Ectodermal cell (in vitro differentiated cells): ENCODE results near the gene ATP6V0B.
A peak's percentile ranks its signal among the peaks of the same experiment; 100 is the strongest.

ENCODE experiments used
- H3K27ac ChIP-seq: 2 replicates; pipeline ENCODE4 v1.7.0; 2013; ENCODE audit warnings: mild to moderate bottlenecking, low read depth, low read length; ENCODE audit not compliant: insufficient read depth, poor library complexity, severe bottlenecking
- H3K27me3 ChIP-seq: 2 replicates; pipeline ENCODE4 v1.7.0; 2013; ENCODE audit warnings: mild to moderate bottlenecking, low read length; ENCODE audit not compliant: insufficient read depth, control insufficient read depth, poor library complexity, severe bottlenecking
- H3K36me3 ChIP-seq: one replicate; pipeline ENCODE4 v1.7.0; 2013; ENCODE audit warnings: low read length; ENCODE audit not compliant: control insufficient read depth, insufficient read depth
- H3K4me1 ChIP-seq: one replicate; pipeline ENCODE4 v1.7.0; 2013; ENCODE audit warnings: low read length; ENCODE audit not compliant: control insufficient read depth, insufficient read depth
- H3K4me3 ChIP-seq: 2 replicates; pipeline ENCODE4 v1.7.0; 2013; ENCODE audit warnings: low read depth, low read length, control low read depth; ENCODE audit not compliant: insufficient read depth
- H3K9me3 ChIP-seq: 2 replicates; pipeline ENCODE4 v1.7.0; 2013; ENCODE audit warnings: mild to moderate bottlenecking, low read length, moderate library complexity; ENCODE audit not compliant: control insufficient read depth
- WGBS, 2 experiments: methylation state at CpG; one replicate each; pipeline ENCODE4 v1.1.7; 2013; ENCODE audit warnings: missing lambda C conversion rate in 2 of 2; 5-methylcytosine and 5-hydroxymethylcytosine counted together

Gene ATP6V0B

DNA sequence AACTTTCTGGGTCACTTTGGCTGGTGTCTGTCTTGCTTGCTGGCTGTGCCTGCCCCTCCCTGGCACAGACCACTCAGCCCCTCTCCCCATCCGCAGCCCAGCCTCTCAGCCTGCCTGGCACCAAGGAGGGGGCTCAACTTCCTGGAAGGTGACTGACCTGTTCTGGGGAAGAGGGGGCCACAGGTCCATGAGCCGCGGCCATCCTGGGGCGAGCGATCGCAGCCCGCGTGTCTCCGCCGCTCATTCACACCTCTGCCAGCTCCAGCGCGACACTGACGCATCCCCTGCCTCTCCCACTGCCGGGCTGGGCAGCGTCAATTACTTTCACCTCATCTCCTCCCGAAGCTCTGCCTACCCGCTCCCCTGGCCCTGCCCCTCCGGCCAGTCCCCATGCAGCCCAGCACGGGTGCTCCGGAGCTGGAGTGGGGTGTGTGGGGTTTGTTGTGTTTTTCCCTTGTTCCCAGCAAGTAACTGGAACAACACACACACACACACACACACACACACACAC lies 42.2 kb downstream of the ATP6V0B start:
- H3K9me3 ChIP-seq = no peaks in the 10 kb centered on the region
- H3K4me3 ChIP-seq = no peak overlapping the region
- H3K27me3 ChIP-seq = no peaks in the 10 kb centered on the region
- H3K36me3 ChIP-seq = no peaks in the 10 kb centered on the region
- 81 to 82% methylated on average over 16 to 17 of the region's 20 CpGs for WGBS, 2 experiments
- peak overlapping the region; percentile 64 for H3K27ac ChIP-seq
- peaks cover 29% of the 10 kb centered on the region for H3K4me1 ChIP-seq

DNA sequence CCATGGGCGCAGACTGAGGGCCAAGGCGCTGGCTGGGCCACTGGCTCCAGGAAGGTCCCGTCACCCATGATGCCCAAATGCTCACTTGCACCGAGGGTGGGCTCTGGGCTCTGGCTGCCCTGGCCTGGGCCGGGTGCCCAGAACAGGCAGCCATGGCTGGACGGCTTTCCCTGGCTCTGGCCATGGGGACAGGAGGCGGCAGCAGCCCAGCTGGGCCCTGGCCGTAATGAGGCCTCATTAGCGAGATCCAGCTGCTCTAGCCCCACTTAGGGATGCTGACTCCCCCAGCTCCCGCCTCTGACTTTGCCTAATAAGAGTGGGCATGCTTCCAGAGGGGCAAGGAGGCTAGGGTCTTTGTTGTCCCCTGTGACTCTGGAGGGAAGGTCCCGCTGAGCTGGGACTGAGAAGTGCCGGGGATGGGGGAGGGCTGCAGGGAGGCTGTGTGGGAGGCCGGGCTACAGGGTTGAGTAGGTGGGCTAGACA lies 44.7 kb downstream of the ATP6V0B start:
- no peak overlapping the region for H3K27ac ChIP-seq
- H3K4me1 ChIP-seq = peaks cover 23% of the 10 kb centered on the region
- WGBS, 2 experiments = 77 to 80% methylated on average over 13 of the region's 13 CpGs
- H3K9me3 ChIP-seq = no peaks in the 10 kb centered on the region
- H3K4me3 ChIP-seq = no peak overlapping the region
- no peaks in the 10 kb centered on the region for H3K27me3 ChIP-seq
- H3K36me3 ChIP-seq = peaks cover 9% of the 10 kb centered on the region

GRCh38 chr1:44020464-44020863 lies 45.7 kb downstream of the ATP6V0B start:
- Histone ChIP-seq H3K36me3 (peaks cover 9% of the 10 kb centered on the region), H3K27me3 (no peaks in the 10 kb centered on the region), H3K4me1 (peaks cover 22% of the 10 kb centered on the region), H3K9me3 (no peaks in the 10 kb centered on the region), H3K4me3 (no peak overlapping the region), H3K27ac (no peak overlapping the region)
- 84 to 87% methylated on average over 6 of the region's 6 CpGs for WGBS, 2 experiments

- H3K9me3 ChIP-seq = no peaks in the 10 kb centered on the region
- H3K36me3 ChIP-seq = peaks cover 9% of the 10 kb centered on the region
- H3K4me1 ChIP-seq = peaks cover 15% of the 10 kb centered on the region
- H3K4me3 ChIP-seq = no peak overlapping the region
- H3K27me3 ChIP-seq = no peaks in the 10 kb centered on the region
- WGBS, 2 experiments = 94 to 95% methylated on average over 8 of the region's 8 CpGs
- H3K27ac ChIP-seq = no peak overlapping the region
Measured at GRCh38 chr1:44021156-44021555, 46.4 kb downstream of the ATP6V0B start.

DNA sequence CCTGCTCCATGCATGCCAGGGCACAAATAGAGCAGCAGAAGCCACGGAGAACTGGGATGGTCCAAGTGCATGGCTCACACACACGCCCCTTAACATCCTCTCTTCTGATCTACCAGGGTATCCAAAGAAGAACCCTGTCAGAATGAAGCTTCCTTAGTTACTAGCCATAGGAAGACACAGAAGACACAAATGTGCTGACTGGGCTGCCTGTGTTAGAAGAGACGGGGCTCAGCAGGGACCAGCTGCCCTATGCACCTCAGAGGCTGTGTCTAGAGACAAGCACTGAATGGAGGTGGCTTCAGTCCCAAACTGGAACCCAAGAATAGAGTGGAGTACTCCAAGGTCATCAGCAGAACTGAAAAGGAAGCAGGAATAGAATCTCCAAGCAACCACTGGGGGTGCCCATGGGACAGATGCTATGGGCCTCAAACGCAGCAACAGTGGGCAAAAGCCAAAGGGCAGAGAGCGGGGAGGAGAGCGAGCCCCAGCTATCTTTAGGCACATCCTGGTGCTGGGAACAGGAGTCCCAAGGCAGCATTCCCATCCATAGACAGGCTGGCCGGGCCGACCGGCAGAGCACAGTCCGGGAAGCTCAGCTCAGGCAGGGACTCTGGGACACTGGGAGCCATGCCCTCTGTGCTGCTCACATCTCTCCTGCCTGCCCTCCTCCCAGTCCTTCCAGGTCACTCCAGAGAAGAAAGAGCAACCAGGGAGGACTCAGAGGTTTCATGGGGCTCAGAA lies 47.0 kb downstream of the ATP6V0B start:
- Histone ChIP-seq H3K4me3 (no peak overlapping the region), H3K4me1 (peaks cover 9% of the 10 kb centered on the region)
- WGBS, 2 experiments = 92 to 93% methylated on average over 10 of the region's 10 CpGs

DNA sequence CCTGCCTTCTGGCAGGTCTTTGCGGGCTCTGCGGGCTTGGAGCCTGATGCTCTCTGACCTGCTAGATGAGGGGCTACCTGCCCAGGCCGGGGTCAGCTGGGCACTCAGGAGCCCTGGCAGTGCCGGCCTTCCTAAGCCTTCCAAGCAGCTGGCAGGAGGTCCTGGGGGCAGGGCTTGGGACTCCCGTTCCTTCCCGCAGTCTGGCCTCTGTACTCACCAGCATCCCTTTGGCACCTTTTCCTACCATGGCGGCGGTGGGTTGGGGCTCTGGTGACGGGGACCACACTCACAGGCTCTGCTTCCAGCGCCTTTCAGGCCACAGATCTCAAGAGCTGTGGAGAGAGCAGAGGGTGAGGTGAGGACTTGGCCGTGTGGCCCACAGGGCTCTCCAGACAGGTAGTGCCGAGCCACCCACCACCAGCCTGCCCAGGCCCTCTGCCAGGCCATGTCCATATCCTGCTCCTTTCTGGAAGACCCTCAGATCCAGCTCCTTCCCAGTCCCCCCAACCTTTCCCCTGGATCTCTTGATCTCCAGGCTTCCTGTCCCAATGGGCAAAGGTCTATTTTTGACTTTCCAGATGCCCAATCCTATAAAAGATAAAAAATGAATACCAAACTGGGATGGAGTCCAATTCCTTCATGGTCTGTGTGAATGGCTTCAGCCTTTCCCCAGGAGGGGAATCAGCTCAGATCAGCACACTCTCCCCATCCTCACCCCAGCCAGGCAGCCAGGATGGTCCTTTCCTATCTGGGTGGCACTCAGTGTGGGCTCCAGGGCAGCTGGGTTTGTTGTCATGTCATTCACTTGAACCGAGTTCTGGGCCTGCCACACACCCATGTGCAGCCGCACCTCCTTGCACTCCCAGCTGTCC lies 49.5 kb downstream of the ATP6V0B start:
- Histone ChIP-seq H3K27ac (no peak overlapping the region), H3K4me1 (peaks cover under 1% of the 10 kb centered on the region), H3K9me3 (no peaks in the 10 kb centered on the region), H3K4me3 (no peak overlapping the region), H3K36me3 (peaks cover 9% of the 10 kb centered on the region), H3K27me3 (no peaks in the 10 kb centered on the region)
- WGBS, 2 experiments = 93 to 96% methylated on average over 14 of the region's 14 CpGs

More for the DNA sequence above, 47.0 kb downstream of the ATP6V0B start:
- H3K27me3 ChIP-seq = no peaks in the 10 kb centered on the region
- no peaks in the 10 kb centered on the region for H3K9me3 ChIP-seq
- peaks cover 9% of the 10 kb centered on the region for H3K36me3 ChIP-seq
- no peak overlapping the region for H3K27ac ChIP-seq

DNA sequence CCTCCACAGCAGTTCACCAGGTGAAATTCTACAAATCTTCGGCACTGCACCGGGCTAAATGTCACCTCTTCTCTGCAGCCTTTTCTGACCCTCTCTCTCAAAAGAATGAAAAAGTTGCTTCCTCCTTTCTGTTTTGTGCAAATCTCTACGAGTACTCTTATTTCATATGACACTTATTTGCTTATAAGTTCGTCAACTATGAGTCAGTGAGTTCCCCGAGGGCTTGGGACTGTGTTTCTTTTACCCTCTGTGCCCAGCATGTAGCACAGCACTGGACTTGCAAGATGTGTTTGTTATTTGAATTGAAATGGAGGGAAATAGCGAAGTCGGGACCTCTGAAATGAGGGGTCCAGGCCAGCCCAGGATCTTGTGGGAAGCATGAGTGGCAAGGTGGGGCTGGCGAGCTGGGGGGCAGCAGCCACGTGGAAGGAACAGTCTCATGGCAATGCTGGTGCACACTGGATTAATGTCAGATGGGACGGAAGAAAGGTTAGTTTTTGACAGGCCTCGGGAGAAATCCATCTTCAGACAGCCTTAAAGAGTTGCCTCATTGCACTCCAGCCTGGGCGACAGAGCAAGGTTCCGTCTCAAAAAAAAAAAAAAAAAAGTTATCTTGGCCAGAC lies 50.3 kb downstream of the ATP6V0B start:
- no peaks in the 10 kb centered on the region for H3K9me3 ChIP-seq
- 93 to 94% methylated on average over 13 of the region's 13 CpGs for WGBS, 2 experiments
- H3K4me3 ChIP-seq = no peak overlapping the region
- no peaks in the 10 kb centered on the region for H3K27me3 ChIP-seq
- no peak overlapping the region for H3K27ac ChIP-seq
- H3K4me1 ChIP-seq = peaks cover 4% of the 10 kb centered on the region
- peaks cover 9% of the 10 kb centered on the region for H3K36me3 ChIP-seq

GRCh38 chr1:44025816-44026215 lies 51.1 kb downstream of the ATP6V0B start:
- 90 to 91% methylated on average over 3 of the region's 3 CpGs for WGBS, 2 experiments
- H3K9me3 ChIP-seq = no peaks in the 10 kb centered on the region
- H3K4me1 ChIP-seq = peaks cover 4% of the 10 kb centered on the region
- no peak overlapping the region for H3K27ac ChIP-seq
- H3K36me3 ChIP-seq = peaks cover 9% of the 10 kb centered on the region
- H3K4me3 ChIP-seq = no peak overlapping the region
- no peaks in the 10 kb centered on the region for H3K27me3 ChIP-seq

DNA sequence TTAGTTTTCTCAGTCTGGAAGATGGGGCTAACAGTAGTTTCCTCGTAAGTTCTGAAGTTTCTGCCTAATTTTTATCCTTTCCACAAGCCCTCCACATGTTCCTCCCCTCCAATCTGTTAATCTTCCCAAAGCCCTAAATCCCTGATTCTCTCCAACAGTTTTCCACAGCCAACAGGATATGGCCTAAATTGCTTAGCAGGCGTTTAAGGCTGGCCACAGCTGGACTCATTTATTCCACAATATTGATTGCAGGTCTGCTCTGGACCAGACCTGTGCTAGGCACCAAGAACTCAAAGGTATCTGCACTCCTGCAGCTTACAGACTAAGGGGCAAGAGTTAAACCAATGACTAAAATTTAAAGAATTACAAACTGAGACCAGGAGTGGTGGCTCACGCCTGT lies 52.6 kb downstream of the ATP6V0B start:
- Histone ChIP-seq H3K36me3 (peaks cover 9% of the 10 kb centered on the region), H3K27ac (no peak overlapping the region), H3K4me1 (peaks cover 15% of the 10 kb centered on the region), H3K27me3 (no peaks in the 10 kb centered on the region), H3K4me3 (no peak overlapping the region), H3K9me3 (no peaks in the 10 kb centered on the region)
- 93 to 94% methylated on average over 3 of the region's 3 CpGs for WGBS, 2 experiments
